Neural progenitor cell (in vitro differentiated cells): ENCODE measurements around the gene TACR3. TPM values are rescaled to one million over a fixed set of nuclear protein-coding genes. Genes with fewer than 3 reads are reported as not detected.
"Not testable (repeated sequence)": the region's sequence is repeated elsewhere in the genome, so short reads cannot be mapped to it uniquely, and the experiment has no call there.

ENCODE experiments used
- DNase-seq: peaks from one replicate; pipeline ENCODE4 v3.0.0-alpha.2; 2016; ENCODE audit warnings: low spot score
- H2AFZ ChIP-seq: fragments of 200-600 bp; sonication (generic); replicated peaks from 2 replicates; pipeline ENCODE4 v1.6.1; 2016; ENCODE audit warnings: antibody characterized with exemption
- H3F3A ChIP-seq: fragments of 200-600 bp; sonication (generic); 2 replicates; pipeline ENCODE4 v1.6.1; 2016; ENCODE audit warnings: antibody characterized with exemption, low read depth
- H3K27ac ChIP-seq: fragments of 200-600 bp; sonication (generic); 2 replicates; pipeline ENCODE4 v1.5.1; 2016; ENCODE audit warnings: mild to moderate bottlenecking
- H3K27me3 ChIP-seq: fragments of 200-600 bp; sonication (generic); 2 replicates; pipeline ENCODE4 v1.6.1; 2016; ENCODE audit warnings: mild to moderate bottlenecking, moderate library complexity
- H3K36me3 ChIP-seq: fragments of 200-600 bp; sonication (generic); 2 replicates; pipeline ENCODE4 v1.5.1; 2016
- H3K4me1 ChIP-seq: fragments of 200-600 bp; sonication (generic); 2 replicates; pipeline ENCODE4 v1.6.1; 2016; ENCODE audit warnings: mixed run types
- H3K4me2 ChIP-seq: fragments of 200-600 bp; sonication (generic); 2 replicates; pipeline ENCODE4 v1.6.1; 2016
- H3K4me3 ChIP-seq: fragments of 200-600 bp; sonication (generic); 2 replicates; pipeline ENCODE4 v1.5.1; 2016
- H3K79me2 ChIP-seq: fragments of 200-600 bp; sonication (generic); 2 replicates; pipeline ENCODE4 v1.6.1; 2016; ENCODE audit warnings: low read depth
- H3K9ac ChIP-seq: fragments of 200-600 bp; sonication (generic); 2 replicates; pipeline ENCODE4 v1.6.1; 2016
- H3K9me3 ChIP-seq: fragments of 200-600 bp; sonication (generic); 2 replicates; pipeline ENCODE4 v1.5.1; 2016; ENCODE audit warnings: low read depth
- H4K20me1 ChIP-seq: fragments of 200-600 bp; sonication (generic); 2 replicates; pipeline ENCODE4 v1.6.1; 2016; ENCODE audit warnings: low read depth
- H3K27ac Mint-ChIP-seq: 3 replicates; pipeline ENCODE4 v1.8.0; 2021; ENCODE audit warnings: mixed read lengths
- H3K27me3 Mint-ChIP-seq: 2 replicates; pipeline ENCODE4 v1.8.0; 2022; ENCODE audit warnings: low read depth, mild to moderate bottlenecking, inconsistent platforms, moderate library complexity, mixed read lengths; ENCODE audit not compliant: insufficient read depth
- H3K36me3 Mint-ChIP-seq: 3 replicates; pipeline ENCODE4 v1.8.0; 2021; ENCODE audit warnings: mixed read lengths
- H3K4me1 Mint-ChIP-seq: 3 replicates; pipeline ENCODE4 v1.8.0; 2021; ENCODE audit warnings: mixed read lengths
- H3K4me3 Mint-ChIP-seq: 3 replicates; pipeline ENCODE4 v1.8.0; 2021; ENCODE audit warnings: mild to moderate bottlenecking, moderate library complexity, mixed read lengths
- H3K9me3 Mint-ChIP-seq: 3 replicates; pipeline ENCODE4 v1.8.0; 2020; ENCODE audit warnings: mixed read lengths
- CTCF ChIP-seq: fragments of 200-600 bp; sonication (generic); IDR thresholded peaks from 2 replicates; pipeline ENCODE4 v1.5.1; 2017; ENCODE audit warnings: antibody characterized with exemption, mild to moderate bottlenecking
- EZH2 ChIP-seq: fragments of 200-600 bp; sonication (generic); IDR thresholded peaks from 2 replicates; pipeline ENCODE4 v1.6.1; 2017; ENCODE audit warnings: antibody characterized with exemption, mild to moderate bottlenecking, moderate library complexity
- EZH2phosphoT487 ChIP-seq: fragments of 200-600 bp; sonication (generic); IDR thresholded peaks from 2 replicates; pipeline ENCODE4 v1.6.1; 2017; ENCODE audit warnings: antibody characterized with exemption
- total RNA-seq: library from RNA; depleted of rRNA; stranded (reverse); fragments of >200 nt; gene quantifications from 2 replicates; pipeline ENCODE4 v1.2.3, GENCODE V29; 2015; ENCODE audit warnings: low replicate concordance

Gene TACR3
- total RNA-seq, 1 donor from 2014 or later: 0.28 TPM

- no peaks in the 10 kb centered on the region for H3K9me3 ChIP-seq
- H3K9ac ChIP-seq: no peak overlapping the region
- no peaks in the 10 kb centered on the region for H3K9me3 Mint-ChIP-seq
- H3K79me2 ChIP-seq: no peaks in the 10 kb centered on the region
- H3K27me3 ChIP-seq: peaks cover 44% of the 10 kb centered on the region
- H3K4me1 Mint-ChIP-seq: no peaks in the 10 kb centered on the region
- H4K20me1 ChIP-seq: no peaks in the 10 kb centered on the region
- H3K4me2 ChIP-seq: peak overlapping the region; percentile 94
- H3F3A ChIP-seq: no peaks in the 10 kb centered on the region
- peaks cover 4% of the 10 kb centered on the region for H3K27me3 Mint-ChIP-seq
- H3K4me3 ChIP-seq: peak overlapping the region; percentile 58
- H3K36me3 Mint-ChIP-seq: no peaks in the 10 kb centered on the region
- no peak overlapping the region for H3K27ac Mint-ChIP-seq
- TF ChIP-seq EZH2: no peak
- H3K27ac ChIP-seq: no peak overlapping the region
- no peak for DNase-seq
- no peak overlapping the region for H3K4me3 Mint-ChIP-seq
- peaks cover 6% of the 10 kb centered on the region for H3K4me1 ChIP-seq
- no peaks in the 10 kb centered on the region for H3K36me3 ChIP-seq
- peak overlapping the region; percentile 90 for H2AFZ ChIP-seq
Observed at GRCh38 chr4:103720661-103721060, 876 bp upstream of the TACR3 start.

DNA sequence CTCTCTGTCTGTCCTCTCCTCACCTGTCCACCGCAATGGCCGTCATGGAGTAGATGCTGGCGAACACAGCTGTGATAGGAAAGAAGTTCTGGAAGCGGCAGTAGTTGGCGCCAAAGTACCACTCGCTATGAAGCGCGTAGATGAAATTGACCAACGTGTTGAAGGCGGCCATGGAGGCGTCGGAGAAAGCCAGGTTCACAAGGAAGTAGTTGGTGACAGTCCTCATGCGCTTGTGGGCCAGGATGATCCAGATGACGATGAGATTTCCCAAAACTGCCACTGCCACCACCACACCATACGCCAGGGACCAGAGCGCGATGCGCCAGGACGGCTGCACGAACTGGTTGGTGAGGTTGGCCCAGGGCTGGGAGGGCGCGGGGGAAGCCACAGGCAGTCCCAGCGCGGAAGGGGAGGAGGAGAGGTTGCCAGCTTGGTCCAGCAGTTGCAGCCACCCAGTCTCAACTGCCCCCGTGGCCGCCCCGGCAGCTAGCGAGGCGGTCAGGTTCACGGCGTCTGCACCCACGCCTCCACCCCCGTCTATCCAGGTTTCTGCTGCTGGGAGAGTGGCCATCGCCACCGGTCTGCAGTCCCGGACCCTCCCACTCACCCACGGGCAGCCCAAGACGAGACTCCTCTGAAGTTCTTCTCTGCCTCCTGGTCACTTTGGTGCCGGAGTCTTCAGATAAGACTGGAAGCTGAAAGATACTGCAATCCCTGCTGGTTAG, 518 bp downstream of the TACR3 start:
- H3F3A ChIP-seq: no peaks in the 10 kb centered on the region
- H3K9me3 Mint-ChIP-seq: no peaks in the 10 kb centered on the region
- H3K4me1 ChIP-seq: peaks cover 6% of the 10 kb centered on the region
- no peak overlapping the region for H3K9ac ChIP-seq
- no peaks in the 10 kb centered on the region for H3K4me1 Mint-ChIP-seq
- peak overlapping the region; percentile 90 for H2AFZ ChIP-seq
- DNase-seq: peak; percentile 57
- H3K79me2 ChIP-seq: no peaks in the 10 kb centered on the region
- H4K20me1 ChIP-seq: no peaks in the 10 kb centered on the region
- no peaks in the 10 kb centered on the region for H3K36me3 ChIP-seq
- H3K27me3 Mint-ChIP-seq: peaks cover 4% of the 10 kb centered on the region
- H3K9me3 ChIP-seq: no peaks in the 10 kb centered on the region
- H3K36me3 Mint-ChIP-seq: no peaks in the 10 kb centered on the region
- peak overlapping the region; percentile 58 for H3K4me3 ChIP-seq
- H3K27ac ChIP-seq: no peak overlapping the region
- H3K4me2 ChIP-seq: peak overlapping the region; percentile 94
- TF ChIP-seq EZH2: peak; percentile 51
- peak; percentile 36 for TF ChIP-seq CTCF
- TF ChIP-seq EZH2phosphoT487: no peak
- H3K27ac Mint-ChIP-seq: no peak overlapping the region
- peaks cover 44% of the 10 kb centered on the region for H3K27me3 ChIP-seq
- peak overlapping the region; percentile 62 for H3K4me3 Mint-ChIP-seq

DNA sequence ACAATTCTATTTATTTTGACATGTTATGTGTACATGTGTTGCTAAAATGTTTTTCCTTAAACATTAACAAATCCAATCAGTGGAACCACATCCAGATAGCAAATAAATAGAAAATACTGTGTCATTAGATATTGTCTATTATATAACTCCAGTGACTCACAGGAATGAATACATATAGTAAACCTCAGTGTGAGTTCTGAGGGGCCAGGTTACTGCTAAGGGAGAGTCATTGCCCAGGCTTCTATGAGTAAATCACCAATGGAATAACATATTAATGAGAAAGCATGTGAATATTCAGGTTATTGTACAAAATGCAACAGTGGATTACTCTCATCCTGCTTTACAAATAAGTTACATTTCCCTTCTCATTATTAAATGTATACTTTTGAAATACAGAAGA, 27.2 kb downstream of the TACR3 start:
- no peaks in the 10 kb centered on the region for H3K9me3 ChIP-seq
- Mint-ChIP-seq H3K4me3 (no peak overlapping the region), H3K9me3 (no peaks in the 10 kb centered on the region), H3K4me1 (no peaks in the 10 kb centered on the region), H3K27ac (no peak overlapping the region), H3K36me3 (no peaks in the 10 kb centered on the region), H3K27me3 (no peaks in the 10 kb centered on the region)
- H2AFZ ChIP-seq: no peak overlapping the region
- H4K20me1 ChIP-seq: no peaks in the 10 kb centered on the region
- no peaks in the 10 kb centered on the region for H3K4me1 ChIP-seq
- H3K4me2 ChIP-seq: no peak overlapping the region
- H3K79me2 ChIP-seq: no peaks in the 10 kb centered on the region
- TF ChIP-seq EZH2 (no peak), CTCF (no peak), EZH2phosphoT487 (no peak)
- no peak for DNase-seq
- H3K27me3 ChIP-seq: no peaks in the 10 kb centered on the region
- H3F3A ChIP-seq: no peaks in the 10 kb centered on the region
- H3K9ac ChIP-seq: no peak overlapping the region
- H3K36me3 ChIP-seq: no peaks in the 10 kb centered on the region
- H3K27ac ChIP-seq: no peak overlapping the region
- H3K4me3 ChIP-seq: no peak overlapping the region

DNA sequence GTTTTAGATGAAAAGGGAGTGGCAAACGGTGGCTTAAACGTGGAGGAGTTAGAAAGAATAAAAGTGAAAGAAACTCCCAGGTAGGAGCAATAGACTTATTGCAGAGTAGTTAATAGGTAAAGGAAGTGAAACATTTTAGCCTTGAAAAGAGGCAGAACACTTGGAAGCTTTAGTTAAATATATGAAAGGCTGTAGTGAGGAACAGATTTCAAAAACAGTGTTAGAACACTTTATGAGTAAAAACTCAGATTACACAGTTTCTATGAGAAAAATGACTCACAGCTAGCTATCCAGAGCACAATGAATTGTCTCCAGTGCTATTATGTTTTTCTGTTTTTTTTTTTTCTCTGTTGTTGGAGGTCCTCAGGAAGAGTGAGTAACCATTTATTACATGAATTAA, 45.8 kb downstream of the TACR3 start:
- H3K4me1 Mint-ChIP-seq: no peaks in the 10 kb centered on the region
- H3K9ac ChIP-seq: no peak overlapping the region
- no peaks in the 10 kb centered on the region for H3K36me3 ChIP-seq
- DNase-seq: no peak
- H3K9me3 ChIP-seq: no peaks in the 10 kb centered on the region
- no peak overlapping the region for H3K27ac ChIP-seq
- TF ChIP-seq CTCF (no peak), EZH2 (no peak), EZH2phosphoT487 (no peak)
- no peak overlapping the region for H3K4me3 ChIP-seq
- H3K36me3 Mint-ChIP-seq: no peaks in the 10 kb centered on the region
- no peaks in the 10 kb centered on the region for H3K79me2 ChIP-seq
- H3K27me3 ChIP-seq: no peaks in the 10 kb centered on the region
- H3K27ac Mint-ChIP-seq: no peak overlapping the region
- no peaks in the 10 kb centered on the region for H3K27me3 Mint-ChIP-seq
- H3K4me1 ChIP-seq: no peaks in the 10 kb centered on the region
- no peak overlapping the region for H3K4me2 ChIP-seq
- no peaks in the 10 kb centered on the region for H3K9me3 Mint-ChIP-seq
- H3F3A ChIP-seq: no peaks in the 10 kb centered on the region
- no peak overlapping the region for H2AFZ ChIP-seq
- H4K20me1 ChIP-seq: no peaks in the 10 kb centered on the region
- H3K4me3 Mint-ChIP-seq: no peak overlapping the region

DNA sequence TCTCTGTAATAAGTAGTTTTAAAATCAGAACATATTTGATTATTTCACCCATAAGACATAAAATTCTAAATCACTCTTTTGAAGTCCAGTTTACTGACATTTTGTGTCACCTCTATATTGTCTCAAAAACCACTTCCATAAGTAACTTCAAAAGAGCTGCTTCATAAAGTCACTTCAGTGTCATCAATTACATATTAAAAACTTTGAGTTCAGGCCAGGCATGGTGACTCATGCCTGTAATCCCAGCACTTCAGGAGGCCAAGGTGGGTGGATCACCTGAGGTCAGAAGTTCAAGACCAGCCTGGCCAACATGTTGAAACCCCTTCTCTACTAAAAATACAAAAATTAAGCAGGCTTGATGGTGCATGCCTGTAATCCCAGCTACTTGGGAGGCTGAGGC, 53.0 kb downstream of the TACR3 start:
- H3K4me3 Mint-ChIP-seq, H3K9ac ChIP-seq, H3K9me3 Mint-ChIP-seq, H3K4me1 Mint-ChIP-seq, H3K4me3 ChIP-seq, H3K27ac Mint-ChIP-seq, H3K27me3 Mint-ChIP-seq, H3K27ac ChIP-seq, H3K27me3 ChIP-seq, H3K9me3 ChIP-seq, H2AFZ ChIP-seq, H3K4me1 ChIP-seq, H3F3A ChIP-seq, H3K36me3 Mint-ChIP-seq, H3K4me2 ChIP-seq, DNase-seq, H3K36me3 ChIP-seq, H4K20me1 ChIP-seq, H3K79me2 ChIP-seq: not testable (repeated sequence)
